SKM-1 treated with dmso at 0.1 percent for 144 hours (cell line): ENCODE measurements around the gene PRRC2B.
"Not testable (repeated sequence)": the region's sequence is repeated elsewhere in the genome, so short reads cannot be mapped to it uniquely, and the experiment has no call there.

Experiments
- DNase-seq: peaks from one replicate; lab custom pipeline; 2025; ENCODE audit not compliant: unreplicated experiment; lab: John Stamatoyannopoulos, UW

Gene PRRC2B

GRCh38 chr9:131530920-131531832, 137.3 kb downstream of the PRRC2B start, which contains the start of gene UCK1:
TSS of gene UCK1 (minus strand) at chr9:131531263. CDS start at chr9:131531174, 89 bp downstream.
- DNase-seq, result peak; percentile 70

DNA sequence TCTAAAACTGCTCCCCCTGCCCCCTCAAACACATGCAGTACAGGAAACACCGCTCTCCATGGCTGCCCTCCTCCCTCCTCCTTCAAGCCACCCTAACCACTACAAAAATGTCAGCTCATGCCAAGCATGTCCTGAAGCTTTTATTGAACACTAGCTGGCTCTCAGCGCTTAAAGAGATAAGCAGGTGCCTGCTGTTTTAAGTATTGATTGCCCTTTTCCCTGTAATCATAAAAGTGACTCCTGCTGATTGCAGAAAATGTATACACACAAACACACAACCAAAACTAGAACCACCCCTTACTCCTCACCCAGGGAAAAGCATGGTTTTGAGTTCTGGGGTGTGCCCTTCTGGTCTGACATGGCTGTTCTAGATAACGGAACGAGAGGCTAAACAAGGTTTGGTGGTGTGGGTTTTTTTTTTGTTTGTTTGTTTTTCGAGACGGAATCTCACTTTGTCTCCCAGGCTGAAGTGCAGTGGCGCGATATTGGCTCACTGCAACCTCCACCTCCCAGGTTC, 140.9 kb downstream of the PRRC2B start:
- DNase-seq, result no peak

DNA sequence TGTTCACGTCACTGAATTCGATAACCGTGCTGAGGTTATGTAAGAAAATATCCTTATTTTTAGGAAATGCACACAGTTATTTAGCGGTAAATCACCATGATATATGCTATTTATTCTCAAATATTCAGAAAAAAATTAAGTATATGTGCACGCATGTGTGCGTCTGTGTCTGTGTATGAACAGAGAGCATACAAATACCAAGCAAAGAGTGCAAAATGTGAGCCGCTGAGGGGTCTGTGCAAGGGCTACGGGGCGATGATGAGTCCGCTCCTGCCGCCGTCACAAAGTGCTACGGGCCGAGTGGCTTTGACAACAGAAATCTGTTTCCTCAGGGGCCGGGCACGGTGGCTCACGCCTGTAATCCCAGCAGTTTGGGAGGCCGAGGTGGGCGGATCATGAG, 144.1 kb downstream of the PRRC2B start:
- no peak for DNase-seq

- DNase-seq, result no peak
These were observed 145.5 kb downstream of the PRRC2B start for GRCh38 chr9:131539223-131539923.

- DNase-seq, result no peak
These were observed 149.3 kb downstream of the PRRC2B start for GRCh38 chr9:131543141-131543540.

GRCh38 chr9:131545003-131545785, 151.3 kb downstream of the PRRC2B start, which contains the start of gene PRRT1B:
TSS of gene PRRT1B (plus strand) at chr9:131545523. CDS start at chr9:131545616, 93 bp downstream.
- no peak for DNase-seq

DNA sequence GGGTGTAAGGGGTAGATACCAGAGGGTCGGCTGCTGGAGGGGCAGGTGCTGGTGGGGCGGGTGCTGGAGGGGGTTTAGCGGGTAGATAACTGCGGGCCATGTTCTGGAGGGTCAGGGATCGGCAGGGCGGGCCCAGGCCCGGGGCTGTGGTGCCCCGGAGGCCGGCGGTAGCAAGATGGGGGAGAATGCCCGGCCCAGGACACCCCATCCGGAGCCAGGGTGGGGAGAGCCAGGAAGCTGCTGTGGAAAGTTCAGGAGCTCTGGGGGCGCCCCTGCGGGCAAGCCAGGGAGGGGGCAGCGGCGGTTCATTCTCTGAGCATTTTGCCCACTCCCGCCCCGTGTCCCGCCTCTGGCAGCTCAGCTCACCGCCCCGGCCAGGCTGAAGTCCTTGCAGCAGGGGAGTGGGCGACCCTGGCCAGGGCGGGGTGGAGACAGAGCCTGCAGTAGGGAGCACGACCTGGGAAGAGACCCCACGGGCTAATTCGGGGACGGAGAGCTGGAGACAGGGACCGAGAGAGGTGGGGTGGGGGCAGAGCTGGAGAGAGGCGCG, 152.0 kb downstream of the PRRC2B start:
- no peak for DNase-seq

DNA sequence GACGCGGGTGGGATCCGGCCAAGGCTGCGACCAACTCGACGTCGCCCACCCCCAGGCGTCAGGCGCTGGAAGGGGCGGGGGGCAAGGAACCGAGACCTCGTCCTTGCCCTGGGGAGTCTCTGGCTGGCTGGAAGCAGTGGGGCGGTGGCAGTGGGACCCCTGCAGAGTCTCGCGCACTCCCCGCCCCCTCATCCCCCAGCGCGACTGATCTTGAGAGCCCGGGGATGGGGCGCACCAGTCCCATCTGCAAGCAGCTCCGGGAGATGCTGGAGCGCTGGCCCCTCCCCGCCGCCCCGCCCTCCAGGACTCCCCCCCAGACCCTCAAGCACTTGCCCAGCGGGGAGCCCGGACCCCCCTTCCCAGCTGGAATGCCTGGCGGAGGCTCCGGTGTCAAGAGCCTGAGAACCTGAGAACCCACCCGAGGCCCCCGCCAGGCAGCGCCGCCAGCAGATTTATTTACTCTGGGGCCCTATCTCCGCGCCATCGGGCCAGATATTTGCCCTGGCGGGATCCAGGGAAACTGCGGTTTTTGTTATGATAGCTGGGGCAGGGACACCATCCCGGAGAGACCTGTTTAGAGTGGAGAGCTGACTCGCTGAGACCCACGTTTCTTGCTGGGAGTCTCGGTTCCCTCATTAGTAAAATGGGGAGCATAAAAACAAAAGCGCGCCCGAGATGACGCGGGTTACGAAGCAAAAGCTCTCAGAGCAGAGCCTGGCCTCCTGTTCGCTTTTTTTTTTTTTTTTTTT, 152.6 kb downstream of the PRRC2B start:
- no peak for DNase-seq

- DNase-seq, result not testable (repeated sequence)
These were observed 155.3 kb downstream of the PRRC2B start for GRCh38 chr9:131549186-131549585.
